Measurements from ENCODE around the gene RPL27A. TPM values are rescaled to one million over a fixed set of nuclear protein-coding genes. Genes with fewer than 3 reads are reported as not detected.

The RPL27A gene
- total RNA-seq, 2 experiments from 2014 or later = 716 to 768 TPM

DNA sequence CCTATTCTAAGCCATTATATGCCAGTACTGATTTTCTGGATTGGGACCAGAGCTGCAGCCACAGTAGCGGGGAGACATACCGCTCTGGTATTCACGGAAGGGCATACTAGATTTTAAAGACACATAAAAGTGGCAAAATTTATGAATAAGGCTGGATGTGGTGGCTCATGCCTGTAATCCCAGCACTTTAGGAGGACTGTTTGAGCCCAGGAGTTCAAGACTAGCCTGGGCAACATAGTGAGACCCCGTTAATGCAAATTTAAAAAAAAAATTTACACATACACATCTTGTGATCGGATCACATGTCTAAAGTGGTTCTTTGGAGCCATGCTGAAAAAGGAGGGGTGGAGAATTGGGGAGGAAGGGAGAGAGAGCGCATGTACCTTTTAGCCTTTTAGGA, 9.0 kb downstream of the RPL27A start:
- CTCF ChIA-PET = interaction anchor here (1.2 to 1.3 kb wide), 2 partner anchors 121 to 268 kb away, joined by 3 to 4 read pairs; no protein-coding TSS in a partner anchor
- no peak for ATAC-seq
- H3K4me1 Mint-ChIP-seq (ENCODE audit: low read depth) = peaks cover 51% of the 10 kb centered on the region

GRCh38 chr11:8692417-8692816, 9.8 kb downstream of the RPL27A start:
- no peak for ATAC-seq
- no peak for DNase-seq
- no peak overlapping the region for H3K27ac Mint-ChIP-seq
- POLR2A ChIA-PET = interaction anchor here (2.1 kb wide), 1 partner anchor 10 kb away, joined by 5 read pairs; no protein-coding TSS in a partner anchor
- peaks cover 45% of the 10 kb centered on the region for H3K4me1 Mint-ChIP-seq (ENCODE audit: low read depth)
- CTCF ChIA-PET = no interaction called here
- H3K27me3 Mint-ChIP-seq (ENCODE audit: low read depth) = no peaks in the 10 kb centered on the region
- peaks cover 59% of the 10 kb centered on the region for H3K36me3 Mint-ChIP-seq (ENCODE audit: low read depth)
- H3K4me3 Mint-ChIP-seq = no peak overlapping the region
- H3K9me3 Mint-ChIP-seq (ENCODE audit: insufficient read depth) = no peaks in the 10 kb centered on the region

More for the DNA sequence above, 9.0 kb downstream of the RPL27A start:
- DNase-seq = no peak
- Mint-ChIP-seq H3K36me3 (ENCODE audit: low read depth) (peaks cover 64% of the 10 kb centered on the region), H3K4me3 (no peak overlapping the region), H3K27me3 (ENCODE audit: low read depth) (no peaks in the 10 kb centered on the region), H3K9me3 (ENCODE audit: insufficient read depth) (no peaks in the 10 kb centered on the region), H3K27ac (no peak overlapping the region)
- POLR2A ChIA-PET = interaction anchor here (1.9 kb wide), 1 partner anchor 9 kb away, joined by 8 read pairs; the partner anchor contains the start of genes RPL27A and TRIM66

DNA sequence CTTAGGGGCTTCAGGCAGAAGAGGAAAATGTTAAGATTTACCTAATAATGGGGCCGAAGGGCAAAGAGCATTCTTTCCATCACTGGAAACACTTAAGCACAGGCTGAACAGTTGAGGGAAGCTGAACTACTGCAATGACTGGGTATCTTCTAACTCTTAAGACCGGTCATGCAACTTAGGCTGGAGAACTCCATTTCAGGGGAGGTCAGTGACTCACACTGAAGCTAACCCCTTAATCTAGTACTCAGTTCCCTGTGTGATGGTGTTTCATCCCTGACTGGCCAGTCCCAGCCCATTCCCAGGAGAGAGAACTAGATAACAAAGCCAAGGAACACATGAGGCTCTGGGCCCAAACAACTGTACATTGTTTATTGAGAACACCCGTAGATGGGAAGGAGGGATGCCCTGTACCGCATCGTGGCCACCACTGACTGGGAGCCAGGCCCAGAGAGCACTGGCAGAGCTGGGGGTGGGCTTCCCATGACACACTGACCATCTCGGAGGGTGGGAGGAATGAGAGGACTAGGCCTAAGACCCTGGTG, 10.5 kb downstream of the RPL27A start:
- Mint-ChIP-seq H3K27me3 (ENCODE audit: low read depth) (no peaks in the 10 kb centered on the region), H3K27ac (no peak overlapping the region), H3K4me3 (no peak overlapping the region), H3K9me3 (ENCODE audit: insufficient read depth) (no peaks in the 10 kb centered on the region), H3K36me3 (ENCODE audit: low read depth) (peaks cover 56% of the 10 kb centered on the region), H3K4me1 (ENCODE audit: low read depth) (peaks cover 39% of the 10 kb centered on the region)
- POLR2A ChIA-PET = interaction anchor here (0.6 to 2.1 kb wide), 3 partner anchors 10 to 15 kb away, joined by 4 to 5 read pairs (median 5); partner anchors contain the start of genes RPL27A and TRIM66
- DNase-seq (no peak), ATAC-seq (no peak)
- CTCF ChIA-PET = no interaction called here

- Mint-ChIP-seq H3K27ac (no peak overlapping the region), H3K27me3 (ENCODE audit: low read depth) (no peaks in the 10 kb centered on the region), H3K4me3 (no peak overlapping the region), H3K36me3 (ENCODE audit: low read depth) (peaks cover 52% of the 10 kb centered on the region), H3K4me1 (ENCODE audit: low read depth) (peaks cover 34% of the 10 kb centered on the region), H3K9me3 (ENCODE audit: insufficient read depth) (no peaks in the 10 kb centered on the region)
- DNase-seq (no peak), ATAC-seq (no peak)
- CTCF ChIA-PET = no interaction called here
- POLR2A ChIA-PET = interaction anchor here (0.6 to 2.1 kb wide), 3 partner anchors 11 to 16 kb away, joined by 4 to 5 read pairs (median 5); partner anchors contain the start of genes RPL27A and TRIM66
Observed at GRCh38 chr11:8693555-8693954, 11.0 kb downstream of the RPL27A start.

- Mint-ChIP-seq H3K4me1 (ENCODE audit: low read depth) (peaks cover 28% of the 10 kb centered on the region), H3K36me3 (ENCODE audit: low read depth) (peaks cover 46% of the 10 kb centered on the region), H3K27me3 (ENCODE audit: low read depth) (no peaks in the 10 kb centered on the region), H3K27ac (peak overlapping the region; percentile 15), H3K9me3 (ENCODE audit: insufficient read depth) (no peaks in the 10 kb centered on the region), H3K4me3 (no peak overlapping the region)
- DNase-seq = no peak
- CTCF ChIA-PET = no interaction called here
- POLR2A ChIA-PET = interaction anchor here (1.6 to 2.1 kb wide), 2 partner anchors 11 to 12 kb away, joined by 5 read pairs; partner anchors contain the start of genes RPL27A and TRIM66
- ATAC-seq = no peak
Observed at GRCh38 chr11:8694137-8694536, 11.5 kb downstream of the RPL27A start.

DNA sequence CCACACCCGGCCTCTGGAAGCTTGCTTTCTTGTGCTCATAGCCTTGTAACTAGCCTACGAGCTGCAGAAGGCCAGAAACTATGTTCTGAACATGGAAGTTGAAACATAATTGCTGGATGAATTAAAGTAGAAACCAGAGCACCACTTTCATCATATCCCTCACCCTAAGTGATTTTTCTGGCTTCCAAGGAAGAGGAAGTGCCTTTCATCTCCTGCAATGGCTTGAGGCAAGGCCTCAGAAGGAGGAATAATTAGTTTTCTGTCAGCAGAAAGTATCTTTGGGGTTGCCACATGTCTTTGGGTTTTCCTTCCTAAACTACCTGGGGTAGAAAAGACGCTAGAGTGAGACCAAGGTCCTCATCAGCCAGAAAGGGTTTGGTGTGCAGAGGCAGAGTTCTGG, 14.5 kb downstream of the RPL27A start:
- Mint-ChIP-seq H3K9me3 (ENCODE audit: insufficient read depth) (no peaks in the 10 kb centered on the region), H3K27me3 (ENCODE audit: low read depth) (no peaks in the 10 kb centered on the region), H3K27ac (peak overlapping the region; percentile 1), H3K36me3 (ENCODE audit: low read depth) (peaks cover 24% of the 10 kb centered on the region), H3K4me1 (ENCODE audit: low read depth) (peaks cover 15% of the 10 kb centered on the region), H3K4me3 (no peak overlapping the region)
- CTCF ChIA-PET = no interaction called here
- DNase-seq (no peak), ATAC-seq (no peak)
- POLR2A ChIA-PET = no interaction called here

DNA sequence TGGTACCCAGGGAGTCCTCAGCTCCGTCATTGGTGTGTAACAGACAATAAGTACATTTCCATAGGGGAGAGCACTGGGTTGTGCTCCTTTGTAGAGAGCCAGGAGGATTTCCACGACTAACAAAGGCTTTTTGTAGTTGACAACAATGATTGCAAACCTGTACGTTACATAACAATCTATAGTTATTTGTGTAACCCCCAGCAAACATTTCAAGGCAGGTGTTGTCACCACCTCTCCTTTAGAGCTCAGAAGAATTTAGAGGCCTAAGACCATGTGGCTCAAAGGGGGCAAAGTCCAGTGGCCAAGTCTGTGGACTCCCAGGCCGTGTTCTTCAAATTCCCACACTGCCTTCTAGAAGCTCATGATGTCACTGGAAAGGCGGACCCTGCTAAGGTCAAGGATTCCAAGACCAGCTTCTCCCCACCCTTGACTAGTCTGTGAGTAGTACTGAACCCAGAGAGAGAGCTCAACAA, 15.8 kb downstream of the RPL27A start:
- no peak overlapping the region for H3K4me3 Mint-ChIP-seq
- ChIA-PET CTCF (no interaction called here), POLR2A (interaction anchor here (1.9 kb wide), 1 partner anchor 16 kb away, joined by 7 read pairs; the partner anchor contains the start of genes RPL27A and TRIM66)
- no peaks in the 10 kb centered on the region for H3K27me3 Mint-ChIP-seq (ENCODE audit: low read depth)
- peaks cover 15% of the 10 kb centered on the region for H3K4me1 Mint-ChIP-seq (ENCODE audit: low read depth)
- no peaks in the 10 kb centered on the region for H3K9me3 Mint-ChIP-seq (ENCODE audit: insufficient read depth)
- H3K27ac Mint-ChIP-seq = no peak overlapping the region
- DNase-seq = no peak
- no peak for ATAC-seq
- H3K36me3 Mint-ChIP-seq (ENCODE audit: low read depth) = peaks cover 17% of the 10 kb centered on the region

GRCh38 chr11:8698917-8699441, 16.4 kb downstream of the RPL27A start:
- POLR2A ChIA-PET = interaction anchor here (1.9 kb wide), 1 partner anchor 16 kb away, joined by 7 read pairs; the partner anchor contains the start of genes RPL27A and TRIM66

GRCh38 chr11:8699903-8700302, 17.3 kb downstream of the RPL27A start:
- Mint-ChIP-seq H3K27ac (peak overlapping the region; percentile 25), H3K4me3 (no peak overlapping the region), H3K4me1 (ENCODE audit: low read depth) (peaks cover 3% of the 10 kb centered on the region), H3K27me3 (ENCODE audit: low read depth) (no peaks in the 10 kb centered on the region), H3K36me3 (ENCODE audit: low read depth) (peaks cover 10% of the 10 kb centered on the region), H3K9me3 (ENCODE audit: insufficient read depth) (no peaks in the 10 kb centered on the region)
- ChIA-PET CTCF (no interaction called here), POLR2A (interaction anchor here (1.2 kb wide), 1 partner anchor 11 kb away, joined by 6 read pairs; no protein-coding TSS in a partner anchor)
- ATAC-seq = no peak
- no peak for DNase-seq

More at GRCh38 chr11:8698917-8699441, 16.4 kb downstream of the RPL27A start:
- Mint-ChIP-seq H3K4me3 (no peak overlapping the region), H3K4me1 (ENCODE audit: low read depth) (peaks cover 10% of the 10 kb centered on the region), H3K36me3 (ENCODE audit: low read depth) (peaks cover 15% of the 10 kb centered on the region), H3K9me3 (ENCODE audit: insufficient read depth) (no peaks in the 10 kb centered on the region), H3K27me3 (ENCODE audit: low read depth) (no peaks in the 10 kb centered on the region), H3K27ac (no peak overlapping the region)
- ATAC-seq (no peak), DNase-seq (no peak)
- CTCF ChIA-PET = no interaction called here

DNA sequence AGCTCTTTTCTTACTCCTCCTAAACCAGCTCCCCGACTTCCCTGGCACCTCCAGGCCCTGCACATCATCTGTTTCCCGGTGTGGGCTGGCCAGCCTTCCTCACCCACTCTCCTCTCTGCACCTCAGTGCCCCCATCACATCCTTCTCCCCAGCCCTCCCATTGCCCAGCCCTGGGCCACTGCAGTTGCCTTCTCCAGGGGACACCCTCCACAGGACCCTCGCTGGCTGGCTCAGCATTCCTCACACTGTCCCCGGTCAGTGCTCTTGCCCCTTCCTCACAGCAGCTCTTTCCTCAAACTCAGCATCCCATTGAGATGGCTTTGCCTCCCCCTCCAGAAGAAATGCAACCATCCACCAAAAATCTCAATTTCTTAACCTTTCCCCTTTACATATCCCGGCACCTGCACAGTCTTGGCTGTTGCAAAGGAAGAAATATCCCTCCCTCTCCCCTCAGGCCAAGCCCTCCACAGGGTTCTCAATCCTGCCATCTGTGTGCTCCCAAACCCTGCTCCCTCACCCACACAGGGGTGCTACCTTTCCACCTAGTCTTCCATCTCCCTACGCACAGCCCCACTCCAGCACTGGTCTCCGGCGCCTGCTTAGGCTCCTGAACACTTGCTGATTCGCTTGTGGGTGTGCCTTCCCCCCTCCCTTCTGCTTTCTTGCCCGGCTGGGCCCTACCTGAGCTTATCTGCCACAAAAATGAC, 19.5 kb downstream of the RPL27A start:
- POLR2A ChIA-PET = no interaction called here
- Mint-ChIP-seq H3K27me3 (ENCODE audit: low read depth) (no peaks in the 10 kb centered on the region), H3K9me3 (ENCODE audit: insufficient read depth) (no peaks in the 10 kb centered on the region), H3K36me3 (ENCODE audit: low read depth) (peaks cover 4% of the 10 kb centered on the region), H3K4me3 (no peak overlapping the region), H3K27ac (no peak overlapping the region), H3K4me1 (ENCODE audit: low read depth) (peaks cover 7% of the 10 kb centered on the region)
- CTCF ChIA-PET = no interaction called here
- DNase-seq = no peak
- no peak for ATAC-seq

DNA sequence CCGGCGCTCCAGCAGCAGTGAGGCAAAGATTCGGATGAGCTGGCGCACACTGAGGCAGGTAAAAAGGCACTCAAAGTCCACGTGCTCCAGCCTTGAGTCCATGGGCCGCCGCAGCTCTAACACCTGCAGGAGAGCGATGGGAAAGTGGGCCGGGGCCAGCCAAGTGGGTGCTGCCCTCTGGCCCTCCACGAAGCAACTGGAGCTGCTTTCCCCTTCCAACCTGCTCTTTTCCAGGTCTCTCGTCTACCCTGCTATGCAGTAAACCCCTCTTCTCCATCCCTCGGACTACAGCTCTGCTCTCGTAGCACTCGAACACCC, 20.0 kb downstream of the RPL27A start:
- ChIA-PET POLR2A (no interaction called here), CTCF (no interaction called here)
- H3K27me3 Mint-ChIP-seq (ENCODE audit: low read depth) = no peaks in the 10 kb centered on the region
- DNase-seq (no peak), ATAC-seq (no peak)
- H3K9me3 Mint-ChIP-seq (ENCODE audit: insufficient read depth) = no peaks in the 10 kb centered on the region
- no peak overlapping the region for H3K4me3 Mint-ChIP-seq
- H3K36me3 Mint-ChIP-seq (ENCODE audit: low read depth) = peaks cover under 1% of the 10 kb centered on the region
- no peak overlapping the region for H3K27ac Mint-ChIP-seq
- peaks cover 7% of the 10 kb centered on the region for H3K4me1 Mint-ChIP-seq (ENCODE audit: low read depth)

DNA sequence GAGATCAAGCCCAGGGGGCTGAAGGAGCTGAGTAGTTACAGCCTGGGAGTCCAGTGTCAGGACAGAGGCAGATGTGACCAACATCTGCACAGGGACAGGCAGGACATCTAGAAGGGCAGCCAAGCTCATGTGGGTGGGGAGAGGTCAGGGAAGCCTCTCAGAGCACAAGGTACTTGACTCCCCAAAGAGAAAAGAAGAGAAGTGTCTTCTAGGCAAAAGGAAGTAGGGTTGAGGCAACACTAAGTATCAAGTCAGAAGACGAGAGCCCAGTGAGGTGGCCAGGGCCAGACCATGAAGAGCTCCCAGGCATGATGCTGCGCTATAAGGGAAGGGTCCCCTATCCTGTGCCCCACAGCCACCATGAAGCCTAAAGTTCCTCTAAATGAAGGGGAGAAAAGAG, 21.5 kb downstream of the RPL27A start:
- H3K36me3 Mint-ChIP-seq (ENCODE audit: low read depth) = no peaks in the 10 kb centered on the region
- no peak for DNase-seq
- peaks cover 7% of the 10 kb centered on the region for H3K4me1 Mint-ChIP-seq (ENCODE audit: low read depth)
- H3K4me3 Mint-ChIP-seq = no peak overlapping the region
- no peak for ATAC-seq
- ChIA-PET POLR2A (no interaction called here), CTCF (no interaction called here)
- H3K9me3 Mint-ChIP-seq (ENCODE audit: insufficient read depth) = no peaks in the 10 kb centered on the region
- H3K27me3 Mint-ChIP-seq (ENCODE audit: low read depth) = no peaks in the 10 kb centered on the region
- H3K27ac Mint-ChIP-seq = no peak overlapping the region
